Stimulated activated CD4-positive, alpha-beta T cell treated with anti-CD3 and anti-CD28 coated beads, Interleukin-4, amount 100 ng/mL, for 4 hours (primary cell): ENCODE measurements around the gene PXN.

Experiments used
- DNase-seq, 2 experiments: peaks; one replicate each; pipeline ENCODE4 v3.0.0-alpha.2; 2020

PXN gene

GRCh38 chr12:120265473-120266179, at the start of gene PXN:
TSS of gene PXN (minus strand) at chr12:120265730. CDS start at chr12:120265629, 101 bp downstream.
- DNase-seq: peak; percentile 82 to 96

- no peak for DNase-seq
These were observed 48.7 kb upstream of the PXN start for GRCh38 chr12:120314220-120314619.

- peak; percentile 78 to 85 for DNase-seq
These were observed 36.7 kb upstream of the PXN start, which contains the start of gene SIRT4 for GRCh38 chr12:120301962-120302815. TSS of gene SIRT4 (plus strand) at chr12:120302321. CDS start at chr12:120303562, 1,241 bp downstream.

GRCh38 chr12:120292661-120293531, 27.4 kb upstream of the PXN start, which contains the start of gene RNU4-1:
TSS of gene RNU4-1 (minus strand) at chr12:120293237.
- peak; percentile 51 to 78 for DNase-seq

GRCh38 chr12:120292411-120292660, 26.8 kb upstream of the PXN start:
- DNase-seq: no peak

GRCh38 chr12:120290609-120291305, 25.2 kb upstream of the PXN start:
- DNase-seq: peak; percentile 1 to 5

- no peak for DNase-seq
These were observed 22.0 kb upstream of the PXN start for GRCh38 chr12:120287491-120287890.

GRCh38 chr12:120286768-120287490, 21.4 kb upstream of the PXN start:
- no peak for DNase-seq

GRCh38 chr12:120284381-120284780, 18.9 kb upstream of the PXN start:
- no peak for DNase-seq

GRCh38 chr12:120283318-120283717, 17.8 kb upstream of the PXN start:
- no peak for DNase-seq

GRCh38 chr12:120278137-120279069, 12.9 kb upstream of the PXN start:
- no peak for DNase-seq

GRCh38 chr12:120276734-120277133, 11.2 kb upstream of the PXN start:
- DNase-seq: no peak

GRCh38 chr12:120267736-120268135, 2.2 kb upstream of the PXN start:
- DNase-seq: no peak

- no peak for DNase-seq
These were observed 795 bp upstream of the PXN start for GRCh38 chr12:120266180-120266870.

GRCh38 chr12:120264904-120265472, 542 bp downstream of the PXN start:
- no peak for DNase-seq

- DNase-seq: no peak
These were observed 1.2 kb downstream of the PXN start for GRCh38 chr12:120264086-120264903.

- no peak for DNase-seq
These were observed 1.8 kb downstream of the PXN start for GRCh38 chr12:120263748-120264085.

GRCh38 chr12:120262852-120263747, 2.4 kb downstream of the PXN start:
- no peak for DNase-seq
